AG20443 (cell line): ENCODE measurements around the gene SIRPA.
A peak's percentile ranks its signal among the peaks of the same experiment; 100 is the strongest.

Source experiments
- DNase-seq: peaks from one replicate; pipeline ENCODE4 v3.0.0; 2012; ENCODE audit warnings: low spot score, mixed read lengths

Gene SIRPA

GRCh38 chr20:1950836-1951235 is 55.6 kb downstream of the SIRPA start:
- DNase-seq, result no peak

DNA sequence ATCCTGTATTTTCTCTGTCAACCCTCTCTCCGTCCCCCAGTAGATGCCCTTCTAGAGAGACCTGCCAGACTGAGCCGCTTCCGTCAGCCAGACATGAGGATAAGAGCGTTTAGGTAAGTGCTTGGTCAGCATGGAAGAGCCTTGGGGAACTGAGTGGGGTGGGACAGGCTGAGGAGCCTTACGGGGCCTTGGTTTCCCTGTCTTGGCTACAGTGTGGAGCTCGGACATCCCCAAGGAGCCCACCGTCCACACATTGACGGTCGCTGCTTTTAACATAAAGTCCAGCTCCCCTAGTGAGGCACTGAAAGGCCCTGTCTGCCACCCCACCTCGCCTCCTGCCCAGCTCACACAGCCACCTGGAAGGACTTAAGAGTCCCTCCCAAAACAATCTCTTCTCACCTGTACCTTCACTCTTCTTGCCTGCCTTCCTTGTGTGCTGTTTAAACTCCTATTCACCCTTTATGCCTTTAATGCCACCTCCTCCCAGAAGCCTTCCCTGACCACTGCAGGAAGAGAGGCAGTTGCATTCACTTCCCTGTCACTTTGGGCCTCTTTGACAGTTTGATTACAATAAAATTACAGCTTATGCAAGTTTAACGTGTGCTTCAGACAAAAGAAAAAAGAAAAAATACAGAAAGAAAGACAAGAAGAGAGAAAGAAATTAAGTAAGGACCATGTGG is 56.4 kb downstream of the SIRPA start:
- no peak for DNase-seq

GRCh38 chr20:1952737-1953530 is 57.7 kb downstream of the SIRPA start:
- no peak for DNase-seq

- no peak for DNase-seq
Observed at GRCh38 chr20:1953621-1954020, 58.4 kb downstream of the SIRPA start.

DNA sequence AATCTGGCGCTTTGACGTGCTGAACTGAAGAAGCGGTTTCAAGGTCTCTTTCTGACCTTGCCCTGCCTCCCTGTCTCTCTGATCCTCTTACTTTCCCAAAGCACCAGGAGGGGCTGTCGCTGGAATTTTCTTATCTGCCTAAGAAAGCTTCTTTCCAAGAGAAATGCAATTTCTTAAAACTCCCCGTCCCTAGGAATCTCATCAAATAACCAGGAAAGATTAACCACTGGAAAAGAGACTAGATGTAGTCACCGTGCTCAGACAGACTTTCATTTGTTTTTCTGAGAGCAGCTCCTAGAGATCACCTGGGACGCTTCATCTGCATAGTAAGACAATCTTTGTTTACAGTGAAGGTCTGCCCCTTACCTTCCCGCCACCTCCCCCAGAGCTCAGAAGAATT is 60.0 kb downstream of the SIRPA start:
- no peak for DNase-seq

- DNase-seq, result no peak
Observed at GRCh38 chr20:1958426-1958825, 63.2 kb downstream of the SIRPA start.

DNA sequence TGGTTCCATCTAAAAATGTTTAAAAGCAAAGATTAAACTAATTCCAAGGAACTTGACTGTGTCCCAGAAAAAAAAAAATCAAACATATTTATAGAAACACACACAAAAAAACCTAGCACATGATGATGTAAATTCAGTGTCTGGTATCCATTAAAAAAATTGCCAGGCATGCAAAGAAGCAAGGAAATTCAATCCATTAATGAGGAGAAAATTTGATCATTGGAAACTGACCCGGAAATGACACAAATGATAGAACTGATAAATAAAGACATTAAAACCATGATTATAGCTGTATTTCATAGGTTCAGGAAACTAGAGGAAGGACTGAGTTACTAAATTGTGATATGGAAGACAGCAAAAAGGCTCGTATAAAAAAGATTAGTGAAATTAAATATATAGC is 63.9 kb downstream of the SIRPA start:
- DNase-seq, result no peak

GRCh38 chr20:1961374-1961773 is 66.2 kb downstream of the SIRPA start:
- no peak for DNase-seq

DNA sequence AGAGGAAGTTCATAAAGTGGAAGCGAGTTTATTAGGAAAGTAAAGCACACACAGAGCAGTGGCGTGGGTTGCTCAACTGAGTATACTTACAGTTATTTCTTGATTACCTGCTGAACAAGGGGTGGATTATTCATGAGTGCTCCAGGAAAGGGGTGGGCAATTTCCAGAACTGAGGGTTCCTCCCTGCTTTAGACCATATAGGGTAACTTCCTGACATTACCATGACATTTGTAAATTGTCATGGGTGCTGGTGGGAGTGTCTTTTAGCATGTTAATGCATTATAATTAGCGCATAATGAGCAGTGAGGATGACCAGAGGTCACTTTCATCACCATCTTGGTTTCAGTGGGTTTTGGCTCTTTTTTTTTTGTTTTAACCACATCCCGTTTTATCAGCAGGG is 68.9 kb downstream of the SIRPA start:
- DNase-seq, result no peak

- no peak for DNase-seq
Observed at GRCh38 chr20:1964659-1965405, 69.6 kb downstream of the SIRPA start.

- DNase-seq, result peak; percentile 89
Observed at GRCh38 chr20:1965520-1966351, 70.5 kb downstream of the SIRPA start.

DNA sequence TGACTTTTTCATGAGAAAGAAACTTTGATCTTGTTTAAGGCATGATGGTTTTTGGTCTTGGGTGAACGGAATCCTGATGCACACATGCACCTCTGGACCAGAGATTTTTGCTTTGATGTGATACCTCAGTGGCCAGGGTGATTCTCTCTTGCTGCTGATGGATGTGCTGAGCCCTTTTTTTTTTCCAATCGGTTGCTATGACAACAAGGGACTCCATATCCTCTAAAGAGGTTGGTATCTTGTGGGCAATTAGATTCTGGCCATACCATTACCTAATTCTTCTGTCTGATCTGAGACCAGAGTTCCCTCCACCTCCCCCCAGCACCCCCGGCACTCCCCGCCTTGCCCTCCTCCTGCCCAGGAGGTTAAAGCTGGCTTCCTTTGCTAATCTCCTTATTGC is 73.8 kb downstream of the SIRPA start:
- DNase-seq, result no peak

DNA sequence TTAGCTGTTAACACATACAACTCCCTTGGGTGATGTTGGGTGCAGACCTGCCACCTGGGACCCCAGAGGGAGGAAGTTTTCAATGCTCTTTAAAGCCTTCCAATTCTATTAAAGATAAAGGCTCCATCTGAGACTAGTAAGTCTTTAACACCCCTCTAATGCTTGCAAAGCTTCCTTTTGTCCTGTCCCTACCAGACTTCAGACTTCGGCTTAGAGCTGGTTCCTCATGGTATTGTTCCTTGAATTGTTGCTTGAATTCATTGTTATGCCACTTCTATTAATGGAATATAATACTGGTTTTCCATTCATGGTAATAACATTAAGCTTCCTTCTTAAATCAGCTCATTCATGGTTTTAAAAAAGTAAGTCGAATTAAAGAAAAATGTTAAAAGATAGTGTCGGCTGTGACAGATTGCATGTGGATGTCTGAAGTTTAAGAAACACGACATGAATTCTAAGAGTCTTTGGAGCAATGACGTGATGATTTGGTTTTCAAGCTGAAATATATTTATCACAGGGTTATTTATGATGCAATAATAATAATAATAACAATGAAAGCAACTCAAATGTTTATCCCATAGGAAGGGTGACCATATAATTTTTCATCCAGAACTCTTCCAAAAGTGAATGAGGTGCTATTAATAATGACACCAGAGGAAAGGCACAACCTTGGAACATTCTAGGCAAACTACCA is 76.8 kb downstream of the SIRPA start:
- DNase-seq, result no peak

DNA sequence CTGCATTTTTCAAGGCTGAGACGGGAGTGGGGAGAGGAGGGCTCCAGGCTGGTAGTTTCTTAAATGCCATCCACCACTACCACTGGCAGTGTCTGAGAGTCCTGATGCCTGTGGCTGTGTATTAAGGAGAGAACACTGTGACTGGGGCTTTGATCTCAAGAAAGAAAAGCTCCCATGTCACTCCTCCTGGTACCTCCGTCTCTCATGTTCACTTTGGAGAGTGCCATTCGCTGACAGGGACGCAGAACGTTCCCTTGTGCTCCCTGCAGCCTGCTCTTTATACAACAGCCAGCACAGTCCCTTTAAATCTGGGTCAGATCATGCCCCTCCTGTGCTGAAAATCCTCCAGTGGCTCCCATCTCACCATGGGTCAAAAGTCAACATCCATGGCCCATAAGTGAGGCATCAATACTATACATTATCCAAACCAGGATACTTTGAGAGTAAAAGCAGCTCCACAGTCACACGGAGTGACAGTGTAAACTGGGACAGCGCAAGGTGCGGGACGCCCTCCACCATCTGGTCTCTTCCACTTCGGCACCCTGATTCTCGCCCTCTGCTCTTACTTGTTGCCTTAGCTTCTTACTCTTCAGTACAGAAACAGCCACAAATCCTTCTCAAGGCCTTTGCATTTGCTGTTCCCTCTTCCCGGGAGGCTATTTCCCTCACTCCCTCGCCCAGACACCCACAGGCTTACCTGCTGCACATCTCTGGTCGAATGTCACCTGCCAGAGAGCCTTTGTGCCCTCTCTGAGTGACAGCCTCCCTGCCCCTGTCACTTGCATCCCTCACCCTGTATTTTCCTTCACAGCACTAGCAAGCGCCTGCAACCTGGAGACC is 78.6 kb downstream of the SIRPA start:
- no peak for DNase-seq

DNA sequence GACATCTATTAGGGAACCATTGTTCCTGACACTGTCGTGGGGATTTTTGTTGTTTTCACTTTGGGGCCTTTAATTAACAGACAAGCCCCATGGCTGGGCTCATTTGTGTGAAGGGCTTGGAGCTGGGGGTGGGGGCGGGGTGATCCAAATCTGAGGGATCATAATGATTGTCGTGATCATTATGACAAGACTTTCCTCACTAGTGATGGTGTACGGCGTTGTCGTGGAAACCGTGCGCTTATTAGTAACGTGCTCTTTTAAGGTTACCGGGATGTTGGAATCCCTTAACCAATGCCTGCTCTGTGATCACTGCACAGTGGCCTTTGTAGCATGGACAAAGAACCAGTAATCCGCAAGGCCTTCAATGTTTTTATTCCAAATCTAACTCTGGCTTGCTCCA is 80.1 kb downstream of the SIRPA start:
- no peak for DNase-seq

GRCh38 chr20:1979106-1979778 is 84.0 kb downstream of the SIRPA start:
- DNase-seq, result no peak

DNA sequence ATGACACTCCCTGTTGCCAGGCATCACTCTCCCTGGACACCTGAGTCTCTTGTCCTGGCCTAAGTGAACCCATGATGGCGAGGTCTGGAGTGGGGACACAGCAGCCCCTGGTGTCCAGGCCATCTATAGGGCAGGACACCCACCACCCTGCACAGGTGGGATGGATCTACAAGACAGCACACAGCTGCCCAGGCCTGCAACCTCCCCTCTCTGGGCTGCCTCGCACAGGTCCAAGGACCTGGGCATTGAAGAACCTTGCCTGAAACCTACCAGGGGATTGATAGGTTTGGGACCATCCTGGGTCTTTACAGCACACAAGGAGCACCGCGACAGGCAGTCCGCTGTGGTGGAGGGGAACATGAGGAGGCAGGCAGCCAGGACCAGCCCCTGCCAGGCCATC is 87.5 kb downstream of the SIRPA start:
- DNase-seq, result no peak

- no peak for DNase-seq
Observed at GRCh38 chr20:1983301-1983700, 88.1 kb downstream of the SIRPA start.

GRCh38 chr20:1987826-1988225 is 92.6 kb downstream of the SIRPA start:
- peak; percentile 72 for DNase-seq
